Measurements from ENCODE around the gene ERCC4. TPM values are rescaled to one million over a fixed set of nuclear protein-coding genes. Genes with fewer than 3 reads are reported as not detected.

The ERCC4 gene
- total and polyA plus RNA-seq, 4 donors = 1.5 to 11.2 (median 6.3) TPM

DNA sequence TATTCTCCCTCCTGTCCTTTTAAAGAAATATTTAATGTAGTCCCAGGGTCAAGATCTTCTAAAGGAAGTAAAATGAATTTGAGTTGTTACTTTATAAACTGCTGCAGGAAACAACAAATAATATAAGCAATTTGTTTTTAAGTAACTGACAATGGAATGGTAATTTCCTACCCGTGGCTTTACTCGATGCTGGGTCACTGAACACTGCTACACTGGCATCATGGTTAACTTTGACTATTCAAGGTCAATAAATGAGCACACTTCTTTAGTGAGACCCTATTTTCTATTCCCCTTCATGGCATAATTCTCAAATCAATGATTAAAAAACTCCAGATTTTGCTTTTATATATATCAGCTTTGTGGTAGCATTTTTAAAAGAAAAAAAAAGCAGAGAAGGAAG is 22.1 kb upstream of the ERCC4 start:
- TF ChIP-seq, protein P1, sequence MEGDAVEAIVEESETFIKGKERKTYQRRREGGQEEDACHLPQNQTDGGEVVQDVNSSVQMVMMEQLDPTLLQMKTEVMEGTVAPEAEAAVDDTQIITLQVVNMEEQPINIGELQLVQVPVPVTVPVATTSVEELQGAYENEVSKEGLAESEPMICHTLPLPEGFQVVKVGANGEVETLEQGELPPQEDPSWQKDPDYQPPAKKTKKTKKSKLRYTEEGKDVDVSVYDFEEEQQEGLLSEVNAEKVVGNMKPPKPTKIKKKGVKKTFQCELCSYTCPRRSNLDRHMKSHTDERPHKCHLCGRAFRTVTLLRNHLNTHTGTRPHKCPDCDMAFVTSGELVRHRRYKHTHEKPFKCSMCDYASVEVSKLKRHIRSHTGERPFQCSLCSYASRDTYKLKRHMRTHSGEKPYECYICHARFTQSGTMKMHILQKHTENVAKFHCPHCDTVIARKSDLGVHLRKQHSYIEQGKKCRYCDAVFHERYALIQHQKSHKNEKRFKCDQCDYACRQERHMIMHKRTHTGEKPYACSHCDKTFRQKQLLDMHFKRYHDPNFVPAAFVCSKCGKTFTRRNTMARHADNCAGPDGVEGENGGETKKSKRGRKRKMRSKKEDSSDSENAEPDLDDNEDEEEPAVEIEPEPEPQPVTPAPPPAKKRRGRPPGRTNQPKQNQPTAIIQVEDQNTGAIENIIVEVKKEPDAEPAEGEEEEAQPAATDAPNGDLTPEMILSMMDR (IDR thresholded peaks at IDR 0.05; ENCODE audit: control extremely low read depth, extremely low read depth) = no peak
- no peak overlapping the region for H3K9ac ChIP-seq (ENCODE audit: insufficient read depth in 1 of 2, low read length in 2 of 2)
- DNase-seq (no peak), ATAC-seq (ENCODE audit: insufficient read depth, low FRiP score) (no peak)
- no peaks in the 10 kb centered on the region for H3K36me3 ChIP-seq (ENCODE audit: control insufficient read depth in 4 of 4, insufficient read depth in 4 of 4, low read length in 4 of 4)
- H3K27me3 ChIP-seq (ENCODE audit: control insufficient read depth in 3 of 3, insufficient read depth in 3 of 3, low read length in 2 of 3) = peaks cover 0 to 3% (median 0%) of the 10 kb centered on the region in 3 donors
- no peak overlapping the region for H3K4me3 ChIP-seq
- peaks cover 0 to 3% (median 0%) of the 10 kb centered on the region in 5 donors for H3K4me1 ChIP-seq (ENCODE audit: control insufficient read depth in 5 of 5, insufficient read depth in 5 of 5, low read length in 5 of 5)
- H3K9me3 ChIP-seq (ENCODE audit: control insufficient read depth in 4 of 4, insufficient read depth in 3 of 4, low read length in 3 of 4) = peaks cover 0 to 2% (median 0%) of the 10 kb centered on the region in 4 donors
- H3K27ac ChIP-seq (ENCODE audit: low read depth in 1 of 2, low read length in 1 of 2) = no peak overlapping the region
- WGBS, 2 donors = 46 to 59% methylated on average over 2 of the region's 2 CpGs

DNA sequence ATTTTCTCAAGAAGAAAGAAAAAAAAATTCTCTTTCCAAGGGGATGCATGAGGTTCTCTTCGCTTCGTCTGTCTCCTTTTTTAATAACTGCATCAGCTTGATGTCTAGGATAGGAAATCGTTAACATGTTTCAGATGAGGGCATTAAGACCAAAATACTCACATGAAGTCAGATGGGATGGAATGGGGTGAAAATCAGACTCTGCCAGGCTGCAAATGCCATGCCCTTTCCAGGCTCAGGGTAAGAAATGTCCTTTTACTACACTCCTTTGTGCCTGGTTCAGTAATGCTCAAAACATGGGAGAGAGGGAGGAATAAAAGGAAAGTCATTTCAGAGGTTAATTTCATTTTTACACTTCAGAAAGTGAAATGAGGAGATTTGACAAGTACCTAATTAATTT is 21.7 kb upstream of the ERCC4 start:
- Histone ChIP-seq H3K4me3 (no peak overlapping the region), H3K27ac (ENCODE audit: low read depth in 1 of 2, low read length in 1 of 2) (no peak overlapping the region), H3K9me3 (ENCODE audit: control insufficient read depth in 4 of 4, insufficient read depth in 3 of 4, low read length in 3 of 4) (peaks cover 0 to 2% (median 0%) of the 10 kb centered on the region in 4 donors), H3K4me1 (ENCODE audit: control insufficient read depth in 5 of 5, insufficient read depth in 5 of 5, low read length in 5 of 5) (peaks cover 0 to 3% (median 0%) of the 10 kb centered on the region in 5 donors), H3K27me3 (ENCODE audit: control insufficient read depth in 3 of 3, insufficient read depth in 3 of 3, low read length in 2 of 3) (peaks cover 0 to 3% (median 0%) of the 10 kb centered on the region in 3 donors), H3K9ac (ENCODE audit: insufficient read depth in 1 of 2, low read length in 2 of 2) (no peak overlapping the region), H3K36me3 (ENCODE audit: control insufficient read depth in 4 of 4, insufficient read depth in 4 of 4, low read length in 4 of 4) (no peaks in the 10 kb centered on the region)
- DNase-seq = no peak
- 87 to 89% methylated on average over 3 of the region's 3 CpGs for WGBS, 2 donors
- no peak for ATAC-seq (ENCODE audit: insufficient read depth, low FRiP score)
- TF ChIP-seq, protein P1 (IDR thresholded peaks at IDR 0.05; ENCODE audit: control extremely low read depth, extremely low read depth) = no peak

DNA sequence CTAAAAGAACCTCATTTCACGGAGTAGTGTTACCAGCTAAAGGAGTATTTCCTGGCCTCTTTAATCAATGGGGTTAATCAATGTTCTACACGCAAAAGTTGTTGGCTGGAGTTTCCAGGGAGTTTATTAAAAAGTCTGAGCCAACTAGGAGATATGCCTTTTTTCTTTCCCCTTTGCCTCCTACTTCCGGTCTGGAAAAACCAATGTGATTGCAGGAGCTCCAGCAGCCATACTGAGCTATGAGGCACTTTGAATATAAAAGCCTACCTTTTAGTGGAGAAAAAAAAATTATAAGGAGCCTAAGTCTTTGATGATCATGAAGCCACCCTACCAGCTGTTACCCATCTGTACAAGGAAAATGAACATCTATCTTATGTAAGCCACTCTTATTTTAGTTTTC is 17.9 kb upstream of the ERCC4 start:
- TF ChIP-seq, protein P1 (IDR thresholded peaks at IDR 0.05; ENCODE audit: control extremely low read depth, extremely low read depth) = no peak
- DNase-seq = no peak

DNA sequence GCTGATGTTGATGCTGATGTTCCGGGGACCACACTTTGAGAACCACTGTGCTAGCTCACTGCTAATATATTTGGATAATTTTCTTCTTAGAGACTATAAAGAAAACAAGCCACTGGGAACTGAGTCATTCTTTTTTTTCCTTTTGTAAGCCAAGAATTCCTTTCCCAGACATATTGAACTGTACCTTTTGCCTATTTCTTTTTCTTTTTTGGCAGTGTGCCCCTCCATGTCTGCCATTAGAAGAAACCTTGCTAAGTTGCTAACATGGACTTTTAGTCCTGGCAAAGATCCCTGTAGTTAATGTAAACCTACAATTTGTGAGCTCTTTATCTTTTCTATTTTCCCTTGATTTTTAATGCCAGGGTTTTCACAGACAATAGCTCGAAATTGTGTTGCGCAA is 17.3 kb upstream of the ERCC4 start:
- Histone ChIP-seq H3K27ac (ENCODE audit: low read depth in 1 of 2, low read length in 1 of 2) (no peak overlapping the region), H3K9me3 (ENCODE audit: control insufficient read depth in 4 of 4, insufficient read depth in 3 of 4, low read length in 3 of 4) (no peaks in the 10 kb centered on the region), H3K9ac (ENCODE audit: insufficient read depth in 1 of 2, low read length in 2 of 2) (no peak overlapping the region), H3K36me3 (ENCODE audit: control insufficient read depth in 4 of 4, insufficient read depth in 4 of 4, low read length in 4 of 4) (no peaks in the 10 kb centered on the region), H3K27me3 (ENCODE audit: control insufficient read depth in 3 of 3, insufficient read depth in 3 of 3, low read length in 2 of 3) (peaks cover 0 to 3% (median 0%) of the 10 kb centered on the region in 3 donors), H3K4me1 (ENCODE audit: control insufficient read depth in 5 of 5, insufficient read depth in 5 of 5, low read length in 5 of 5) (peaks cover 0 to 3% (median 0%) of the 10 kb centered on the region in 5 donors), H3K4me3 (no peak overlapping the region)
- ATAC-seq (ENCODE audit: insufficient read depth, low FRiP score) (no peak), DNase-seq (peak in 2 of 3 donors; percentile 30 to 37)
- WGBS, 2 donors = 83 to 88% methylated on average over 3 of the region's 3 CpGs
- TF ChIP-seq, protein P1 (IDR thresholded peaks at IDR 0.05; ENCODE audit: control extremely low read depth, extremely low read depth) = no peak

More for the DNA sequence above, 17.9 kb upstream of the ERCC4 start:
- peaks cover 0 to 3% (median 0%) of the 10 kb centered on the region in 3 donors for H3K27me3 ChIP-seq (ENCODE audit: control insufficient read depth in 3 of 3, insufficient read depth in 3 of 3, low read length in 2 of 3)
- no peak overlapping the region for H3K4me3 ChIP-seq
- no peak overlapping the region for H3K9ac ChIP-seq (ENCODE audit: insufficient read depth in 1 of 2, low read length in 2 of 2)
- H3K9me3 ChIP-seq (ENCODE audit: control insufficient read depth in 4 of 4, insufficient read depth in 3 of 4, low read length in 3 of 4) = no peaks in the 10 kb centered on the region
- H3K4me1 ChIP-seq (ENCODE audit: control insufficient read depth in 5 of 5, insufficient read depth in 5 of 5, low read length in 5 of 5) = peaks cover 0 to 3% (median 0%) of the 10 kb centered on the region in 5 donors
- H3K27ac ChIP-seq (ENCODE audit: low read depth in 1 of 2, low read length in 1 of 2) = no peak overlapping the region
- H3K36me3 ChIP-seq (ENCODE audit: control insufficient read depth in 4 of 4, insufficient read depth in 4 of 4, low read length in 4 of 4) = no peaks in the 10 kb centered on the region
- ATAC-seq (ENCODE audit: insufficient read depth, low FRiP score) = no peak
- WGBS, 2 donors = 88 to 93% methylated on average over 3 of the region's 3 CpGs

All from lung (tissue), 12 donors.